ENCODE results near the gene SAMD7. TPM values are rescaled to one million over a fixed set of nuclear protein-coding genes. Genes with fewer than 3 reads are reported as not detected.
A peak's percentile ranks its signal among the peaks of the same experiment; 100 is the strongest.

Gene SAMD7
- total and polyA plus RNA-seq, 7 experiments from 2014 or later: not detected

- Histone ChIP-seq H3K27ac (ENCODE audit: low read depth, low read length) (peak within 1 kb of the TSS; percentile 95), H3K27me3 (ENCODE audit: control insufficient read depth in 2 of 2, insufficient read depth in 2 of 2, low read length in 2 of 2) (no peaks in the 10 kb centered on the region), H3K4me1 (ENCODE audit: control insufficient read depth in 2 of 2, insufficient read depth in 2 of 2, low read length in 2 of 2) (peaks cover 22 to 36% of the 10 kb centered on the region in 2 donors), H3K4me3 (ENCODE audit: low read length) (peak within 1 kb of the TSS; percentile 80), H3K36me3 (ENCODE audit: control insufficient read depth in 2 of 3, insufficient read depth in 3 of 3, low read length in 3 of 3) (peaks cover 0 to 5% (median 0%) of the 10 kb centered on the region in 3 experiments), H3K9me3 (ENCODE audit: control insufficient read depth in 2 of 3, low read length in 3 of 3) (no peaks in the 10 kb centered on the region)
- H3K27me3 Mint-ChIP-seq: peaks cover 0 to 2% (median 0%) of the 10 kb centered on the region in 5 donors
- peak within 1 kb of the TSS; percentile 95 to 99 (median 99) for H3K27ac Mint-ChIP-seq
- ChIA-PET CTCF (interaction anchor here (0.6 to 2.8 kb wide), 15 partner anchors 11 to 203 kb away, joined by 3 to 16 read pairs (median 5); no protein-coding TSS in a partner anchor), POLR2A (interaction anchor here (0.5 to 5.0 kb wide), 48 partner anchors 11 to 311 kb away, joined by 3 to 62 read pairs (median 5); partner anchors contain the start of genes ACTRT3, GPR160, LRRC34 and LRRIQ4)
- ATAC-seq (peak; percentile 95), DNase-seq (peak; percentile 92 to 97 (median 96))
- H3K4me1 Mint-ChIP-seq: peaks cover 37 to 81% (median 69%) of the 10 kb centered on the region in 7 donors
- H3K9me3 Mint-ChIP-seq: peaks cover 0 to 5% (median 0%) of the 10 kb centered on the region in 11 donors
- peaks cover 0 to 5% (median 0%) of the 10 kb centered on the region in 5 donors for H3K36me3 Mint-ChIP-seq
- peak within 1 kb of the TSS; percentile 83 to 98 (median 96) for H3K4me3 Mint-ChIP-seq
- intact Hi-C loops (cut with micrococcal nuclease): loop anchor here (1.0 to 5.0 kb wide), 16 partner anchors 21 to 901 kb away; partner anchors contain the start of genes MYNN (in 2 of the 2), PHC3 (in 2 of the 2), SKIL (in 2 of the 2) and PRKCI (in 1 of the 2)
These were observed 55.1 kb downstream of the SAMD7 start, which contains the start of gene SEC62 for GRCh38 chr3:169966428-169966950. Gene SEC62, plus strand, starts transcription at chr3:169966807. Its CDS starts 16 bp downstream, at chr3:169966823.

- peak overlapping the region; percentile 95 to 99 (median 99) for H3K27ac Mint-ChIP-seq
- CTCF ChIA-PET: interaction anchor here (0.6 to 2.8 kb wide), 13 partner anchors 10 to 204 kb away, joined by 3 to 16 read pairs (median 5); no protein-coding TSS in a partner anchor
- Histone ChIP-seq H3K4me1 (ENCODE audit: control insufficient read depth in 2 of 2, insufficient read depth in 2 of 2, low read length in 2 of 2) (peaks cover 22 to 36% of the 10 kb centered on the region in 2 donors), H3K27ac (ENCODE audit: low read depth, low read length) (peak overlapping the region; percentile 95), H3K9me3 (ENCODE audit: control insufficient read depth in 2 of 3, low read length in 3 of 3) (no peaks in the 10 kb centered on the region), H3K27me3 (ENCODE audit: control insufficient read depth in 2 of 2, insufficient read depth in 2 of 2, low read length in 2 of 2) (no peaks in the 10 kb centered on the region), H3K36me3 (ENCODE audit: control insufficient read depth in 2 of 3, insufficient read depth in 3 of 3, low read length in 3 of 3) (peaks cover 0 to 5% (median 0%) of the 10 kb centered on the region in 3 experiments), H3K4me3 (ENCODE audit: low read length) (peak overlapping the region; percentile 80)
- H3K4me1 Mint-ChIP-seq: peaks cover 44 to 84% (median 75%) of the 10 kb centered on the region in 7 donors
- H3K4me3 Mint-ChIP-seq: peak overlapping the region; percentile 83 to 98 (median 96)
- intact Hi-C loops (cut with micrococcal nuclease): loop anchor here (1.0 to 5.0 kb wide), 17 partner anchors 22 to 900 kb away; partner anchors contain the start of genes MYNN (in 2 of the 2), PHC3 (in 2 of the 2), PRKCI (in 2 of the 2) and SKIL (in 2 of the 2)
- DNase-seq (peak in 7 of 9 donors; percentile 17 to 40 (median 33)), ATAC-seq (peak; percentile 75)
- H3K36me3 Mint-ChIP-seq: peaks cover 0 to 9% (median 0%) of the 10 kb centered on the region in 5 donors
- peaks cover 0 to 5% (median 0%) of the 10 kb centered on the region in 11 donors for H3K9me3 Mint-ChIP-seq
- peaks cover 0 to 2% (median 0%) of the 10 kb centered on the region in 5 donors for H3K27me3 Mint-ChIP-seq
- POLR2A ChIA-PET: interaction anchor here (0.5 to 5.0 kb wide), 43 partner anchors 10 to 311 kb away, joined by 3 to 62 read pairs (median 5); partner anchors contain the start of genes ACTRT3, GPR160, LRRC34 and LRRIQ4
These were observed 55.9 kb downstream of the SAMD7 start for GRCh38 chr3:169966951-169967915.

GRCh38 chr3:169968224-169968885 lies 57.0 kb downstream of the SAMD7 start:
- peak overlapping the region; percentile 83 to 98 (median 96) for H3K4me3 Mint-ChIP-seq
- ChIA-PET POLR2A (interaction anchor here (0.6 to 5.0 kb wide), 15 partner anchors 9 to 459 kb away, joined by 3 to 62 read pairs (median 17); partner anchors contain the start of genes ACTRT3, GPR160, MYNN and TERC), CTCF (no interaction called here)
- Histone ChIP-seq H3K4me1 (ENCODE audit: control insufficient read depth in 2 of 2, insufficient read depth in 2 of 2, low read length in 2 of 2) (peaks cover 22 to 36% of the 10 kb centered on the region in 2 donors), H3K4me3 (ENCODE audit: low read length) (peak overlapping the region; percentile 80), H3K36me3 (ENCODE audit: control insufficient read depth in 2 of 3, insufficient read depth in 3 of 3, low read length in 3 of 3) (peaks cover 0 to 5% (median 0%) of the 10 kb centered on the region in 3 experiments), H3K27me3 (ENCODE audit: control insufficient read depth in 2 of 2, insufficient read depth in 2 of 2, low read length in 2 of 2) (no peaks in the 10 kb centered on the region), H3K27ac (ENCODE audit: low read depth, low read length) (peak overlapping the region; percentile 95), H3K9me3 (ENCODE audit: control insufficient read depth in 2 of 3, low read length in 3 of 3) (no peaks in the 10 kb centered on the region)
- DNase-seq (no peak), ATAC-seq (no peak)
- H3K36me3 Mint-ChIP-seq: peaks cover 0 to 13% (median 3%) of the 10 kb centered on the region in 5 donors
- H3K4me1 Mint-ChIP-seq: peaks cover 40 to 85% (median 75%) of the 10 kb centered on the region in 7 donors
- peaks cover 0 to 3% (median 0%) of the 10 kb centered on the region in 11 donors for H3K9me3 Mint-ChIP-seq
- H3K27me3 Mint-ChIP-seq: no peaks in the 10 kb centered on the region
- peak overlapping the region in 8 of 9 donors; percentile 8 to 99 (median 98) for H3K27ac Mint-ChIP-seq
- intact Hi-C loops (cut with micrococcal nuclease): loop anchor here (5.0 kb wide), 1 partner anchor 899 kb away; no protein-coding TSS in a partner anchor

GRCh38 chr3:169969174-169970095 lies 58.1 kb downstream of the SAMD7 start:
- no peaks in the 10 kb centered on the region for H3K9me3 ChIP-seq (ENCODE audit: control insufficient read depth in 2 of 3, low read length in 3 of 3)
- intact Hi-C loops (cut with micrococcal nuclease): loop anchor here (5.0 kb wide), 1 partner anchor 898 kb away; no protein-coding TSS in a partner anchor
- Mint-ChIP-seq H3K4me1 (peaks cover 44 to 90% (median 78%) of the 10 kb centered on the region in 7 donors), H3K36me3 (peaks cover 0 to 17% (median 4%) of the 10 kb centered on the region in 5 donors), H3K27ac (peak overlapping the region in 6 of 9 donors; percentile 5 to 99 (median 96)), H3K9me3 (peaks cover 0 to 3% (median 0%) of the 10 kb centered on the region in 11 donors), H3K4me3 (peak overlapping the region in 8 of 10 donors; percentile 83 to 98 (median 96)), H3K27me3 (no peaks in the 10 kb centered on the region)
- H3K4me3 ChIP-seq (ENCODE audit: low read length): no peak overlapping the region
- no peaks in the 10 kb centered on the region for H3K27me3 ChIP-seq (ENCODE audit: control insufficient read depth in 2 of 2, insufficient read depth in 2 of 2, low read length in 2 of 2)
- ChIA-PET CTCF (no interaction called here), POLR2A (interaction anchor here (0.9 to 4.3 kb wide), 5 partner anchors 12 to 200 kb away, joined by 3 to 44 read pairs (median 4); partner anchors contain the start of genes ACTRT3 and MYNN)
- ATAC-seq (no peak), DNase-seq (no peak)
- H3K4me1 ChIP-seq (ENCODE audit: control insufficient read depth in 2 of 2, insufficient read depth in 2 of 2, low read length in 2 of 2): peaks cover 22 to 36% of the 10 kb centered on the region in 2 donors
- peak overlapping the region; percentile 42 for H3K27ac ChIP-seq (ENCODE audit: low read depth, low read length)
- H3K36me3 ChIP-seq (ENCODE audit: control insufficient read depth in 2 of 3, insufficient read depth in 3 of 3, low read length in 3 of 3): peaks cover 0 to 8% (median 2%) of the 10 kb centered on the region in 3 experiments

GRCh38 chr3:169970847-169971246 lies 59.5 kb downstream of the SAMD7 start:
- intact Hi-C loops (cut with micrococcal nuclease): no loop called here
- Mint-ChIP-seq H3K36me3 (peaks cover 0 to 16% (median 8%) of the 10 kb centered on the region in 5 donors), H3K4me1 (peaks cover 44 to 81% (median 74%) of the 10 kb centered on the region in 7 donors), H3K27ac (peak overlapping the region in 2 of 9 donors; percentile 19 to 44), H3K4me3 (peak overlapping the region in 3 of 10 donors; percentile 11 to 83 (median 19)), H3K27me3 (no peaks in the 10 kb centered on the region), H3K9me3 (no peaks in the 10 kb centered on the region)
- CTCF ChIA-PET: no interaction called here
- Histone ChIP-seq H3K9me3 (ENCODE audit: control insufficient read depth in 2 of 3, low read length in 3 of 3) (no peaks in the 10 kb centered on the region), H3K4me1 (ENCODE audit: control insufficient read depth in 2 of 2, insufficient read depth in 2 of 2, low read length in 2 of 2) (peaks cover 17 to 30% of the 10 kb centered on the region in 2 donors), H3K36me3 (ENCODE audit: control insufficient read depth in 2 of 3, insufficient read depth in 3 of 3, low read length in 3 of 3) (peaks cover 4 to 18% (median 5%) of the 10 kb centered on the region in 3 experiments), H3K4me3 (ENCODE audit: low read length) (no peak overlapping the region), H3K27me3 (ENCODE audit: control insufficient read depth in 2 of 2, insufficient read depth in 2 of 2, low read length in 2 of 2) (no peaks in the 10 kb centered on the region), H3K27ac (ENCODE audit: low read depth, low read length) (no peak overlapping the region)
- ATAC-seq: no peak
- POLR2A ChIA-PET: interaction anchor here (0.6 to 1.2 kb wide), 4 partner anchors 106 to 198 kb away, joined by 3 to 4 read pairs (median 3); no protein-coding TSS in a partner anchor
- no peak for DNase-seq

All from naive thymus-derived CD4-positive, alpha-beta T cell (primary cell).